GM18507 (cell line): ENCODE measurements around the gene SYK.
"Not testable (repeated sequence)": the region's sequence is repeated elsewhere in the genome, so short reads cannot be mapped to it uniquely, and the experiment has no call there.

ENCODE experiments used
- DNase-seq: peaks from one replicate; pipeline ENCODE4 v3.0.0; 2011; ENCODE audit warnings: low read depth; ENCODE audit not compliant: insufficient read length; ENCODE audit errors: extremely low spot score
- FAIRE-seq: peaks from 2 replicates; lab custom pipeline; 2011; peaks lifted over from hg19 to GRCh38; lab: Jason Lieb, UNC

SYK gene

DNA sequence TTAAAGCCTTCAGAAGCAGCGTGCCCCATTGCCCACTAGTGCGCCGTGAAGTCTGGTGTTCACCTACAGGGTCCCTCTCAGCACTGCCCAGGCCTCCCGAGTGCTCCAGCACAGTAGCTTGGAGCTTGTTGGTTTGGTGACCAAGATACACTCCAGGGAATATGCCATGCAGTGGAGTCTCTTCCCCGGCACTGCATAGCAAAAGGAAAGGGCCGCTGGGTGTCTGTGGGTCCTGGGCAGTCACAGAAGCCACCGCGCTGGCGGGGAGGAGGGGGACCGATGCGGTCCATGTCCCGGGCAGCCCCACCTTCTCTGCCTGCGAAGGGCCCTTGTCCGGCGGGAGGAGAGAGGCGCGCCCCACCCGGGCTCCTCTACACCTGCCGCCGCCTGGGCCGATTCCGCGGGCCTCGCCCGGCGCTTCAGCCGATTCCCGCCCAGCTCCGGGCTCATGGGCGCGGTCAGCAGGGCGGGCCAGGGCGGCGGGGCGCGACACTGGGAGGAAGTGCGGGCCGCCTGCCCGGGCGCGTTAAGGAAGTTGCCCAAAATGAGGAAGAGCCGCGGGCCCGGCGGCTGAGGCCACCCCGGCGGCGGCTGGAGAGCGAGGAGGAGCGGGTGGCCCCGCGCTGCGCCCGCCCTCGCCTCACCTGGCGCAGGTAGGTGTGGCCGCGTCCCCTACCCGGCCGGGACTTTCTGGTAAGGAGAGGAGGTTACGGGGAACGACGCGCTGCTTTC, at the start of gene SYK:
Gene SYK, plus strand, starts transcription at position 579 of the 732 bp plus-strand sequence. CDS start 42,080 bp downstream, outside the sequence.
- FAIRE-seq (peak; percentile 67), DNase-seq (no peak)

DNA sequence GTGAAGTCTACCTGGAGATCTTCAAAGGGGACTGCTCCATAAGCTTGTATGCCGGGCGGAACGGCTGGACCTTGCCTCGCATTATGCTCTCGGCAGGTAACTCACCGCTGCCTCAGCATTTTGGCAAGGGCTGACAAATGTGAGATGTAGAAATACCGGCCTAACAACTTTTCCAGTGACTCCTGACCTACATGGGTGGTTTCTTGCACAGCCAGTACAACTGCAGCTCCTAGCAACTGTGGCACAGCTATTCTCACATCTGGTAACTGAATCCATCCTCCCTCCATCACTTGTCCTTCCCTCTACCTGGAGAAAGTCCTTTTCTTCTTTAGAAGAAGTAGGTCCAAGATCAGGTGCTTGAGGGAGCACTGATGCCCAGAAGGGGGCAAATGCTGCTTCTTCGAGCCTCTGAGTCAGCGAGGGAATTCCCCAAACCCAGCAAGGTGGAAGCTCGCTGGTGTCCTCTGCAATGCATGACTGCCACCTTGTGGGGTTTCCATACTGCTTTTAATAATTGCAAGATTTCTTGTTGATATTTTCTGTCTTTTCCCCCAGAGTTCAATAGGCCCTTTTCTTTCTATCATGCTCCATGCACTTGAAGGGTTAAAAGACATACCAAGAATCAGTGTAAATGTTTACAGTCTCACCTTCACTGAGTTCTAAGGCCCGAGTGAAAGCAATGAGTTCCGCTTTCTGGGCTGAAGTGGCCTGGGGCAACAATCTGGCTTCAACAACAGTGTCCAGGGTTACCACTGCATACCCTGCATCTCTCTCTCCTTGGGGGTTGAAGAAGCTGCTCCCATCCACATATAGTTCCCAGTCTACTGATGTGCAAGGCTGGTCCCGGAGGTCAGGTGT, 45.9 kb upstream of the SYK start:
- peak; percentile 77 for FAIRE-seq

DNA sequence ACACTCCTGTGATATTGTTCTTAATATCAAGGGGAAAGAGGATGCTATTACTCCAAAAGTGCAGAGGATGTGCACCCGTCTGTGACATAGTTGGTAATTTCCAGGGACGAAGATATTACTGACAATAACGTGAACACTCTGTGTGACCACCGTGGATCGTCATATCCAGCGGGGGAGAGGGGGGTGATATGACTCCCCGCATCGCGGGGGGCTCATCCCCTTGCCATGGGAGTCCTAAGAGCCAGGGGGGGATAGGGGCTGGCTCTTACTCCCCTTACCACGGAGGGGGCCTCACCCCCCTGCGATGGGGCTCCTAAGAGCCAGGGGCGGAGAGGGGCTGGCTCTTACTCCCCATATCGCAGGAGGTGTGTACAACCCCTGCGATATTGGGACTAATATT, 41.0 kb upstream of the SYK start:
- DNase-seq, FAIRE-seq: not testable (repeated sequence)

More for the DNA sequence above, 45.9 kb upstream of the SYK start:
- DNase-seq = not testable (repeated sequence)

DNA sequence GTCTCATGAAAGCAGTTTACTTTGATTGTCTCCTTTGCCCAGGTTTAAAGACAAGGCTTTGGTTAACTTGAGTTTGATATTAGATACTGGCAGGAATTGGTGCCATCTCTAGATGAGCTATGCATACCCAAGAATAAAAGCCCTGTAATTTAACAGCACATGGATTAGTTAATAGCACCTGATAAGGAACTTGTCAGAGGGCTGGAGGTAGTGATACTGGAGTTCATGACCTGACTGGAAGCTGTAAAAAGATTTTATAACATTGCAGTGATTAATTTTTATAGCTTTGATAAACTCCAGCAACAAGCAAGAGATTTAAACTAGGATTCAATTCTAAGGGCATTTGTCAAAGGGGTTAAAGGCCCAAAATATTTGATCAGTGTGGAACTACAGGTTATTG, 34.9 kb upstream of the SYK start:
- FAIRE-seq (no peak), DNase-seq (no peak)

DNA sequence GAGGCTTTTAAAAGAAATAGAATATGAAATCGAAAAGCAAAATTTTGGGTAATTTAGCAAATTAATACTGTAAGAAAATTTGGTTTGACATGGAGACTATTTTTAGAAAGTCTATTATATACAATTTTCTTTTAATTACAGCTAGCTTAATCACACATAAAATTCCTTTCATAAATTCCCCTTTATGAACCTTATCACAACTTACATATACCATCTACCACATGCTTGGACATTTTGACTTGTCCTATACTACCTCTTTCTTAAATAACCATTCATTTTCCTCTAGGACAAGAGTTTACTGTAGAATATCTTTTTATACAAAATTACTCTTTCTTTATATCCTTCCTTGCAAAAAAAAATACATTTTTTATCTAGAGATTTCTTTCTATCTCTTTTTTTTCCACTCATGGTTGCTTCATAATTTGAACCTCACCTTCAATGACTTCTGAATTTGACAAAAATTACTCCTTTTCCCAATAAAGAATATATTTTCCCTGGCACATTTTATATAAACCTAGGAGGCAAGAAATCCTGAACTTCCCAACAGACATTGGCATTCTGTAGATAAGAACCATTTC, 34.0 kb upstream of the SYK start:
- no peak for DNase-seq
- no peak for FAIRE-seq

DNA sequence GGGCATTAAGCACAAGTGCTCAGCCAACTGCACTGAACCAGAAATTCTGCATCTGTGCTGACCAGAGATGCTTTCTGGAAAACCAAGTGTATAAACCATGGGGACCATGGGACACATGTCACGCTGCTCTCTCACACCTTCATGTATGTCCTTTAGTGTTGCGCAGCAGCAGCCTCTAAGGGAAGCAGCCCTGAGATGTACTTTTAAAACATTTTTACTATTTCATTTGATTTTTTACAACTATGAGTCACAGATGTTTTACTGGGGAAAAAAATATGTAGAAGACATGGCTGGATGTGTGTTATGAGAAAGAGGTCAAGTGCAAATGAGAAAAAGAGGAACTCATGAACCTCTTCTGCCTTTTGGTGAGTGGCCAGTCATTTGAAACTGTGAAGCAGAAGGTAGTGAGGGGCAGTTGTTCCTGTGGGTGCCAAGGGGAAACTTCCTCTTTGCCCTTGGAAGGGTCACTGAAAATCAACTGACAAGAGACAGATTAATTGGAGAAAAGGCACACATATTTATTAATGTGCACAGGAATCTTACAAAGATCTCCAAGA, 31.4 kb upstream of the SYK start:
- no peak for DNase-seq
- peak; percentile 81 for FAIRE-seq

DNA sequence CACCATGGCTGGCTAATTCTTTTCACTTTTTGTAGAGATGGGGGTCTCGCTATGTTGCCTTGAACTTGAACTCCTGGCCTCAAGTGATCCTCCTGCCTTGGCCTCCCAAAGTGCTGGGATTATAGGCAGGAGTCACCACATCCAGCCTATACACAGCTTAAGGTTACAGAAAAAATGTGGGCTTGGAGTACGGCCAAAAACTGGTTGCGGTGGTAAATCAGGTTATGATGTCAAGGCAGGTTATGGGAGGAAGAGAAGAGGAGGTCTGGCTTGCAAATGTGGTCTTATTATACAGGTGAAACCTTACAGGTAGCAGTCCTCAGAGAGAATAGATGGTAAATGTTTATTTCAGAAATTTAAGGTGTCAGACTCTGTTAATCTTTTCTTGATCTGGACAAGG, 30.7 kb upstream of the SYK start:
- no peak for DNase-seq
- peak; percentile 57 for FAIRE-seq

DNA sequence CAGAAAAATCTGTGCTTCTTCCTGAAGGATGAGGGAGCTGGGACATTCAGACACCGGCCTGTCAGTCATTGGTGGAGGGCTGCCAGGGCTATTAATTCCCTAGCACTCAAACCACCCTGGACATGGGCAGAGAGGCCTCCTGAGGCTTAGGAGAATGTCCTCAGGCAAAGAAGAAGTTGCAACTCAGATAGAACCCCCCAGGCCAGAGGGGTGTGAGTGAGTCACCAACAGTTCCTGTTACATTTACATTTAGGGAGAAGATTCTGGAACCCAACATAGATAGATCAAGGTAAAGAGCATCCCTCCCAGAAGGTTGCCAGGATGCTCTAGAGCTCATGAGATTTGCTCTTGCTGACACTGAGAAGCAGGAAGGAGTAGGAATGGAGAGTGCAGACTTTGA, 29.2 kb upstream of the SYK start:
- FAIRE-seq = no peak

DNA sequence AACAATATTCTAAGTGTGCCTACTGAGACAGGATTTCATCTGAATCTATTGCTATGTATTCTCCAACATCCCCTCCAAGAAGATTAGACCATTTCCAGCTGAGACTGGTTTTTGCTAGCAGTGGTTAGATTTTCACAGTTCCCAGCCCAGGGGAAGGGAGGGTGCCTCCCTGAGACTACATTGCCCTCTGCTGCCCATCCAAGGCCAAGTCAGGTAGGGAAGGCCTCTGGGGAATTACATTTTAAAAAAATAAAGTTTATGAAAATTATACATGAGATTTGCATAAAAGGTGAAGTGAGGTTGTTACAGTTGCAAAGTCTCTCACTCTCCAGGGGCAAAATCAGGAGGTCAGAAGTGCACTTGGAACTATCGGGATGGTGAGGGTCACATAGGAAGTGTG, 28.0 kb upstream of the SYK start:
- no peak for DNase-seq
- FAIRE-seq = peak; percentile 74

More for the DNA sequence above, 29.2 kb upstream of the SYK start:
- DNase-seq = no peak

DNA sequence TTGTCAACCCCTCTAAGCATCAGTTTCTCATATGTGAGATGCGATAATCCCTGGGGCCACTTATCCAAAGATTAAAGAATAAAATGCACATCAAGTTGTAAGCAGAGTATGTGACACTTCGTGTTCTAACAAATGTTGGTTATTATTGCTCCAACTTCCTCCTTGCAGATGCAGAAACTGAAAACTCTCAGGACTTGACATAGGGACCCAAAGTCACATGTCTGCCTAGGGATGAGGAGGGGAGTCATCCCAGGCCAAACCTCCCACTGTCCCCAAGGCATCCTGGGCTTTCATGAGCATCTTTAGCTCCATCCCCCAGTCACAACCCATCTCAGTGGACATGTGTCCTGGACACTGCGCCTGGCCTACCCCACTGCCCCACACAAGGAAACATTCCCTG, 27.5 kb upstream of the SYK start:
- DNase-seq (no peak), FAIRE-seq (no peak)

DNA sequence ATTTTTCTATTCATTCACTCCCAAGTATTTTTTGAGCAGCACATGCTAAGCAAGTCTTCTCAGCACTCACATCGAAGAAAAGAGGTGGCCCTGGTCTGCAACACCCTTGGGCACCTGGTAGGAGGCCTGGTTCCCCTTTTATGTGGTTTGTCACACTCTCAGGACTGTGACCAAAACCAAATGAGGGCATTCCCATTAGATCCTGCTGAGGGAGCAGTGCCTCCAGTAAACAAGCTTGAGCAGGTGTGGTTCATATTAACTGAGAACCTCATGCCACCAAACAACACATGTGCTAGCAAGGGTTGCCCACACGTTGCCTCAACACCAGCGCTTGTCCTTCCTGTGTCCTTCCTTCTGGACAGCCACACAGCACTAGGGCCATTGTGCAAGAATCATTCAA, 26.9 kb upstream of the SYK start:
- FAIRE-seq (peak; percentile 97), DNase-seq (no peak)

DNA sequence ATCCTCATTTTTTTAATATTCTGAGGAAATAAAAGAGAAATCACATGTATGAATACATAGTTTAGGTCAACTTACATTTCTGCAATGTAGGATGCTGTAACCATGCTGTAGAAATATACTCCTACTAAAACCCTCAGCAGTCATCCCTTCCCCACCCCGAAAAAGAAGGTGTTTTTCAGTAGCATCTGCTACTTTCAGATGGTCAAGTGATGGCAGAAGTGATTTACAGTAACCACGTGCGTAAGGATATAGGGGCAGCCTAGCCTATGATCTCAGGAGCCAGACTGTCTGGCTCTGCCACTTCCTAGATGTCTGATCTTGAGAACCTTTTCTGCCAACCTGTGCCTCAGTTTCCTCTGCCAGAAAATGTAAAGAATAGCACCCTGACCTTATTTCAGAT, 26.0 kb upstream of the SYK start:
- DNase-seq = no peak
- peak; percentile 63 for FAIRE-seq

DNA sequence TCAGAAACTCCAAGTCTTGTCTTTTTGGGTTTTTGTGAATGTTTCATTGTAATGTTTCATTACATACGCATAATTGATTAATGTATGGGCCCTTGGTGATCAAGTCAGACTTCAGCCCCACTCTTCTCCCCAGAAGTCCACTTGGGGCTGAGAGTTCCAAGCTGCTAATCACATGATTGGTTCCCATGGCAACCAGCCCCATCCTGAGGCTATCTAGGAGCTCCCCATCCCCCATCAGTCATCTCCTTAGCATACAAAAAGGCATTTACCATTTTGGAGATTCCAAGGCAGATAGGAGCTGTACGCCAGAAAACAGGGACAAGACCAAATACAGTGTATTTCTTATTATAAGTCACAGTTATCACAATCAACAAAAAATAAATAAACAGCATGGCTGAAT, 22.9 kb upstream of the SYK start:
- DNase-seq = no peak
- FAIRE-seq = no peak

DNA sequence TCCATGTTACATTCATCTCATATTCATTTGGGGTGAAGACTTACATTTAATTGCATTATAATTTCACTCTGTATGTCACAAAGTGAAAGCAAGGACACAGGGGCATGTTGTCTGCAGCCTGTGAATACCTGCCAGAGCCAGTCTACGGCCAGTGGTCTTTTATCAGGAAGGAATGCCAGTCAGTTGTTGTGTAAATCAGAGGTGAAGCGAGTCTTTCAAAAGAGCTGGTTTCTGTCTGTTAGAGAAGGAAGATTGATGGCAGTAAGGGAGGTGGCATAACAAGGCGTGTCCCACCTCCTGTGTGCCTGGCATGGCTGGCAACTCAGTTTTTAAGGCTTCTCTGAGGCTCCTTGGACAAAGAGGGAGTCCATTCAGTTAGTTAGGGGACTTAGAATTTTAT, 18.1 kb upstream of the SYK start:
- DNase-seq = no peak
- FAIRE-seq = no peak

DNA sequence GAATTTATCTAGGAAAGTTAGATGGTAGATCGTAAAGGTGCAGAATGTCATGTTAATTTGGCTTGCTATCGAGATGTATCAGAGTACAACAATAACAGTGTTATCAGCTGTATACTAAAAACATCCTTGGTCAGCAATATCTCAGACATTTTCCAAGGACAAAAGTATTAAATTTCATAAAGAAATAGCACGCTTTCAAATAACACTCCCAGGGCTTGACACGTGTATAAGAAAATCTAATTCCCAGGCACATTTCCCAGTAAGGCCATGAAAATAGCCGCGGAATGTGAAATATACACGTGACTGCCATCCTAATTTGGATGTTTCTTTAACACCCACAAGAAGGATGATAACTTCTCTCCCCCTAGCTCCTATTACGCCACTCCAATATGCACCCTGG, 17.7 kb upstream of the SYK start:
- FAIRE-seq (no peak), DNase-seq (no peak)

DNA sequence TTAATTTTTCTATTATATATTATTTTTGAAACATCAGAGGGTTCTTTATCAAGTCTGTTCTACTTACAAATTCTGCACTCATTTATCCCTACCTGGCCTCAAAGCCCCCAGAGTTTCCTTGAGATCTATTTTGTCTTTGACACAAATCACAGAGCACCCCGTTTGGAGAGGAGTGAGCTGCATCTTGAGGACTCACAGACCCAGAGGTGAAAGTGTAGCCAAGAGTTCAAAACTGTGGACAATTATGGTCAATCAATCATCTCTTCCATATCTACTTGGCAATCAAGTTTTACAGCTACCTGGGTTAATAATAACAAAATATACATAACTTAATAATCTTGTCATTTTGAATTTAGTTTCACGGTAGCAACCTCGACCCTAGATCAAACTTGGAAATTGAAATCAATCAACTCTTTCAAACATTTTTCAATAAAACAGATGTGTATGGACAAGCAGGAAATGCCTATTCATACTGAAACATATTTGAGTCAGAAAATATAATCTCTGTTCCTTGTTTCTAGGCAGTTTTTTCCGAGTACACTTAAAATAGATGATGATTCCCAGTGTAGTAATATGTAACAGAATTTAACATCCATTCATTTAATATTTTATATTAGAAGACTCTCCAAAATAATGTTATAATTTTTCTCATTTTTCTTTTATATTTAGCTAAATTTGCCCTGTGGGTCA, 13.7 kb upstream of the SYK start:
- DNase-seq (no peak), FAIRE-seq (peak; percentile 77)

DNA sequence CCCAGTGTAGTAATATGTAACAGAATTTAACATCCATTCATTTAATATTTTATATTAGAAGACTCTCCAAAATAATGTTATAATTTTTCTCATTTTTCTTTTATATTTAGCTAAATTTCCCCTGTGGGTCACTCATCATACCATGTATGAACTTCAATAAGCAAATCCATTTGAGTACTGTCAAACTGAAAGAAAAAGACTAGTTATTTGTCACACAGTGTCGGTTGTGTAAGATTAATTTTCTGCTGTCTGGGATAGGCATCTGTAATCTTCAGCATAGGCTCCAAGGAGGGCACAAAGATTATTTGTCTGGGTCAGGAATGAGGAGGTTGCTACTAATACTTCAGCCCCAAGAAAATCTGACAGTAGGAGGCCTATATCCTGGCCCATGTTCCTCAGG, 13.1 kb upstream of the SYK start:
- peak; percentile 53 for FAIRE-seq
- not testable (repeated sequence) for DNase-seq

DNA sequence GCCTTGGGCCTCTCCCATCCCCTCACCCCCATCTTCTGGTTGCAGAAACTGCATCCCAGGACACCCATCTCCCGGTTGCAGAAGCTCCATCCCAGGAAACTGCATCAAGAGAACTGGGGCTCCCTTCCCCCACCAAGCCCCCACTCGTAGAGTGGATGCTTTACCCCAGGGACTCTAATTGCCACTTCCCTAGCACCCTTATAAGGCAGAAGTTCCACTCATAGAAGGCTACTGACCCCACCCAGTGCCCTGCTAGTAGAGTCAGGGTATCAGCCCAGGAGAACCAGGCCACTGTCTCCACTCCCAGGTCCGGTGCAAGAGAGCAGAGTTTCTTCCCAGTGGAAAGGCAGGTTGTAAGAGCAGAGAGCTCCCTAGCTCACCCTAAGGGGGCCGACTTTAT, 12.2 kb upstream of the SYK start:
- no peak for DNase-seq
- FAIRE-seq = no peak

DNA sequence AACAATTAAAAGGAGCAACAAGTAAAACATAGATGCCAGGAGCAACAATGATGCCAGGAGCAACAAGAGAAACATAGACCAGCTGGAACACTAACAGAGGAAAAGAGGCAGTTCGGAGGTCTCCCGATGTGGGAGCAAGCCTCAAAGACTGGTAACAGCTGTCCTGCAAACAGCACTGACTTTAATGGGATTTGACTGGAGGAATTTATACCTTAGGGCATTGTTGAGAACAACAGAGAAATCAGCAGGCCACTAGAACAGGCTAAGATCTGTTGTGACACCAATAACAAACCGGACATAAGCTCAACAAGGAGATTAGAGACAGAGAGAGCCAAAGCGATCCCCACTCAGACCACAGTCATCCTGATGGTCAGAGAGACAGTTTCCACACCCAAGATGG, 11.8 kb upstream of the SYK start:
- FAIRE-seq = no peak
- DNase-seq = no peak

DNA sequence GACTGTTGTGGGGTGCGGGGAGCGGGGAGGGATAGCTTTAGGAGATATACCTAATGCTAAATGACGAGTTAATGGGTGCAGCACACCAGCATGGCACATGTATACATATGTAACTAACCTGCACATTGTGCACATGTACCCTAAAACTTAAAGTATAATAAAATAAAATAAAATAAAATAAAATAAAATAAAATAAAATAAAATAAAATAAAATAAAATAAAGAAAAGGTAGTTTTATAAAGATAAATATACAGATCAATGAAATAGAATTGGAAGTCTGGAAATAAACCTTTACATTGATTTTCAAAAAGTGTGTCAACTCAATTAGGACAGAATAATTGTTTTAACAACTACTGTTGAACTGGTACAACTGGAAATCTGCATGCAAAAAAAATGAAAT, 8.6 kb upstream of the SYK start:
- not testable (repeated sequence) for FAIRE-seq, DNase-seq
